GM10266 (cell line): ENCODE results near the gene FDCSP.

Experiments
- DNase-seq: peaks from one replicate; pipeline ENCODE4 v3.0.0; 2012; ENCODE audit errors: extremely low spot score
- CTCF ChIP-seq: IDR thresholded peaks from 2 replicates; pipeline ENCODE4 v1.5.1; 2012; ENCODE audit warnings: mild to moderate bottlenecking, low read depth; ENCODE audit not compliant: control insufficient read depth, insufficient read depth; ENCODE audit errors: missing control alignments

Gene FDCSP

DNA sequence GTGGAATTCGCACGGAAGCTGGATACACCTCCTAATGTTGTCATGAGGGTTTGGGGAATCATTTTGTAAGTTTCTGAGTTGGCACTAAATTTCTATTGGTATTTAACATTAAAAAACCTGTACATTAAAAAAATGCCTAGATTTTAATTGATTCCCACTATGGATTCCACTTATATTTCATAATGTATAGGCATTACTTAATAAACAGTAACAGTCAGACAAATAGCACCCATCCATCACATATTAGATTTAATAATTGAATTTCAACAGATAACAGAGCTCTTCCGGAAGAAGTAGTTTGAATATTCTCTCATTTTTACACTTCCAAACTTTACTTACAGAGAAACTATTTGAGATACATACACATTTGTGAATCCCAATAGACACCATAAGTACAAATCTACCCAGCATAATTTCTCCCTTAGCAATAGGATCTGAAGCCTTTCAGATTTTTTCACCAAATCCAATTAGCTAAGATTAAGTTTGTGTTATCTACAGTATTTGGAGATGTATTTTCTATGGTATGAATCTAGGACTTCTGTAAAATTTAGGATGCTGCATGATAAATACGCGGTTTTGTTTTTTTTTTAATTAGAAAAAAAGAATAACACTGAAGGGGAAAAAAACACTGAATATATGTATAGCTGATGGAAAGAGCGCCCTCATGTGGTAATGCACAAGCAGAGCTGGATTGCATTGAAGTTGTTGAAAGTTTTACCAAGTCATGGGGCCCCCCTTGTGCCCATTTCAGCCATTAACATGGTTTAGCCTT lies 42.6 kb upstream of the FDCSP start:
- peak; percentile 20 for DNase-seq
- TF ChIP-seq CTCF, result peak; percentile 83

- no peak for TF ChIP-seq CTCF
- no peak for DNase-seq
Measured at GRCh38 chr4:70183940-70184246, 42.0 kb upstream of the FDCSP start.

DNA sequence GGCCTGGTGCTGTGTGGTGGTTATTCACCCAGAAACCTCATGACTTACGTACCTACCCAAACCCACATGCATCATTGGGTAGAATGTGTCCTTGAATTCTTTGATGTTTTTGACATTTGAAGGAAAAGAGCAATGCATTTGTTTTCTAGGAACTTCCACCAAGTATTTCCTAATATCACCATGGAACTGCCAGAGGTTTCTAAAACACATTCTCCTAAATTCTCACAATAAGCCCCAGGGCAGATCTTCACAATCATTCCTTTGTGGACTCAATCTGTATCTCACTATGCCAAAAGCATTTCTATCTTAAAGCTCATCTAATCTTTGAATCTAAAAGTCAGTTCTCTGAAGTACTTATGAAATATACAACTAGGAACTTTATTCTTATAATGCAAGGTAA lies 38.7 kb upstream of the FDCSP start:
- no peak for DNase-seq
- no peak for TF ChIP-seq CTCF

DNA sequence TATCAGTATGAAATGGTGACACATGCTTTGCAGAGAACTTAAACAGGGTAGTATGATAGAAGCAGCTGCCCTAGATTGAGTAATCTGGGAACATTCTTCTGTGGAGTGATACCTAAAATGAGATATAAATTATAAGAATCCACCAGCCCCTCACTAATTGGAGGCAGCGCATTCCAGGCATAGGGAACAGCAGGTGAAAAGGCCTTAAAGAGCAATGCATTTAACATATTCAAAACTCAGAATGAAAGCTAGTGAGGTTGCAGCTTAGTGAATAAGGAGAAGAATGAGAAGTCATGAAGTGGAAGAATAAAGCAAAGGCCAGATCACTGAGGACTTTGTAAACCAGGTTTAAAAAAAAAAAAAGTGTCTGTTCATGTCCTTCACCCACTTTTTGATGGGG lies 35.3 kb upstream of the FDCSP start:
- TF ChIP-seq CTCF, result no peak
- DNase-seq, result no peak

GRCh38 chr4:70191647-70192046 lies 34.3 kb upstream of the FDCSP start:
- no peak for TF ChIP-seq CTCF
- DNase-seq, result no peak

- no peak for DNase-seq
- no peak for TF ChIP-seq CTCF
Measured at GRCh38 chr4:70192895-70193294, 33.0 kb upstream of the FDCSP start.

GRCh38 chr4:70195425-70195824 lies 30.5 kb upstream of the FDCSP start, which contains the start of gene ODAM:
ODAM (plus strand) TSS chr4:70195725; CDS start chr4:70196544, 819 bp downstream.
- no peak for TF ChIP-seq CTCF
- no peak for DNase-seq
